NCI-H146 (cell line): ENCODE results near the gene MACC1.
"Not testable (repeated sequence)": the region's sequence is repeated elsewhere in the genome, so short reads cannot be mapped to it uniquely, and the experiment has no call there.

Source experiments
- DNase-seq: peaks from one replicate; lab custom pipeline; 2025; lab: John Stamatoyannopoulos, UW

Gene MACC1

DNA sequence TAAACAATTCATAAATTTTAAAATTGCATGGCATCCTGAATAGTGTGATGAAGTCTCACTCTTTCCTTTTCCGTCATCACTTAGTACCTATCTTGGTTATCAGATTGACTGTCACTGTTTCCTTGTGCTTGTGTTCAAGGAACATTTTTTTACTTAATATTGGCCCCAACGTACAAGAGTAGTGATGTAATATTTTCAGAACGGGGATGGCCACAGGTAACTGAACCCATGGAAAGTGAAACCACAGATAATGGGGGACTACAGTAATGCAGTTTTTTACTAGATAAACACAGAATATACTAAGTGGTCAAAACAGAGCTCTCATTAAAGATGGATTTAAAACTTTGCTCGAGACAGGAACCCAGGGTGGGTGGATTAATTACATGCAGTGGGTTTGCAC lies 85.4 kb downstream of the MACC1 start:
- DNase-seq = no peak

DNA sequence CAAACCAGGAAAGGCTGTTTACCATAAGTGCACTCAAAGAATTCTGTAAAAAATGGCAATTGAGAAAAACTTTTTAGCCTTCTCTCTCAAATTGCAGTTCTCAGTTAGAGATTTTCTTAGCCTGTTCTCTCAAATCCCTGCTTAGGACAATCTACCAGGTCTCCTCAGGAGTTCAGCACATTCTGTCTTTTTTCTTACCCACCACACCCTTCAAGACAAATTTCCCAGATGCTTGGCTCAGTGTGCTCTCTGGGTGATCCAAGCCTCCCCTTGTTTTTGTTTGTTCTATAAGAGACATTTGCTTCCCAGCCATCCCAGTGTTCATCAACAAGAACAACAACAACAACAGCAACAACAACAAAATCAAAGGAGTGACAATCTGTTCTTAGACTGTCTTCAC lies 87.3 kb downstream of the MACC1 start:
- no peak for DNase-seq

GRCh38 chr7:20128001-20128400 lies 89.2 kb downstream of the MACC1 start:
- no peak for DNase-seq

- not testable (repeated sequence) for DNase-seq
Observed at GRCh38 chr7:20126060-20126459, 91.1 kb downstream of the MACC1 start.

DNA sequence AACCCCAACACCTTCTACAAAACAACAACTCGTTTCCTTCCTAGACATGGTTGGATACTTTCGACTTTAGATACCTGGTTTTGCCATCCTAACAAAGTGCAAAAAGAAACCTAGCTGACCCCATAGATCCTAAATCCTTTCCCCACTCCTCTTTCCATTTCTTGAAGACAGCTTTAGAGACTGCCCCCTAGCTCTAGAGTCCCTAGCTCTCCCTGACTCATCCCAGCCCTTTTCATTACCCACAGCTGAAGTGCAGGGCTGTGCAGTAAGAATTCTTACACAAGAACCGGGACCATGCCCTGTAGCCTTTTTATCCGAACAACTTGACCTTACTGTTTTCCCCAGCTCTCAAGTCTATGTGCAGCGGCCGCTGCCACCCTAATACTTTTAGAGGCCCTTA lies 93.1 kb downstream of the MACC1 start:
- not testable (repeated sequence) for DNase-seq

DNA sequence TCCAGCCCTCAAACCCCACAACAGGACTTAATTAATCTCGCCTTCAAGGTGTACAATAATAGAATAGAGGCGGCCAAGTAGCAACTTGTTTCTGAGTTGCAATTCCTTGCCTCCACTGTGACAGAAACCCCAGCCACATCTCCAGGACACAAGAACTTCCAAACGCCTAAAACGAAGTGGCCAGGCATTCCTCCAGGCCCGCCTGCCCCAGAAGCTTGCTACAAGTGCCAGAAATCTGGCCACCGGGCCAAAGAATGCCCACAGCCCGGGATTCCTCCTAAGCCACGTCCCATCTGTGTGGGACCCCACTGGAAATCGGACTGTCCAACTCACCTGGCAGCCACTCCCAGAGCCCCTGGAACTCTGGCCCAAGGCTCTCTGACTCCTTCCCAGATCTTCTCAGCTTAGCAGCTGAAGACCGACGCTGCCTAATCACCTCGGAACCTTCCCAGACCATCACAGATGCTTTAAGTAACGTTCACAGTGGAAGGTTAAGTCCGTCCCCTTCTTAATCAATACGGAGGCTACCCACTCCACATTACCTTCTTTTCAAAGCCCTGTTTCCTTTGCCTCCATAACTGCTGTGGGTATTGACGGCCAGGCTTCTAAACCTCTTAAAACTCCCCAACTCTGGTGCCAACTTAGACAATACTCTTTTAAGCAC lies 94.4 kb downstream of the MACC1 start:
- not testable (repeated sequence) for DNase-seq

GRCh38 chr7:20122073-20122472 lies 95.1 kb downstream of the MACC1 start:
- no peak for DNase-seq

- no peak for DNase-seq
Observed at GRCh38 chr7:20121404-20121803, 95.8 kb downstream of the MACC1 start.

- DNase-seq = not testable (repeated sequence)
Observed at GRCh38 chr7:20120611-20121168, 96.5 kb downstream of the MACC1 start.

DNA sequence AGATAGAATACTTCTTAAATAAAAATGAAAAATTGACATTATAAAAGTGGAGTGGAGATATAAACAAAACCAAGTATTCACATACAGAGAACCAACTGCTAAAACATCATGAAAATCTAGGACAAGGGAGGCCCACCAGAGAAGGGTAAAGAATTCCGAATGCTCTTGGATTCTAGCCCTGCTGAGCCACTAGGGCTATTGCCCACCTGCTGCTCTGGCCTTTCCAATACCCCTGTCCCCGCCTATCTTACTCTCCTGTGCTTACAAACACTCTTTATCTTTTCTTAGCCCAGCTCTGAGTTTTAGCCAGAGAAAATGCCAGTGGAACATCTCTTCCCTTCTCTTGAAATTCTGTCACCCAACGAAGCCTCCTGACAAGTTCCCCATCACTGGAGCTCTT lies 100.3 kb downstream of the MACC1 start:
- no peak for DNase-seq

- no peak for DNase-seq
Observed at GRCh38 chr7:20114468-20114867, 102.7 kb downstream of the MACC1 start.

GRCh38 chr7:20113427-20114027 lies 103.7 kb downstream of the MACC1 start:
- no peak for DNase-seq

- DNase-seq = peak; percentile 62
Observed at GRCh38 chr7:20112696-20113095, 104.5 kb downstream of the MACC1 start.

GRCh38 chr7:20111821-20112542 lies 105.2 kb downstream of the MACC1 start:
- no peak for DNase-seq

DNA sequence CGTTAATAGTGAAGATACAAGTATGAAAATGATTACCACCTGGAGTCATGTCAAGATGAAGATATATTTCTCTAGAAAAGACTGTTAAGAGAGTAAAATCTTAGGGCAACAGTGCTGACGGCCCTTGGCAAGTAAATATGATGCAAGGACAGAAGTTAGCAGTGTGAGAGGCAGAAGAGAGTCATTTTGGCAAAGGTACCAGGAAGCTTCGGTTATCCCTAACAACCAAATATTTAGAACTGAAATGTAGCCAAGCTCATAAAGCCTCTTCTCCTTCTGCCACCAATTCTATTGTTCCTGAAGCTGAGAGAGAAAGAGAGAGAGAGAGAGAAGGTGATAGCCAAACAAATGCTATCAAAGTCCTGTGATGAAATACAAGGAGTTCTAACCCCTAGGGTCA lies 109.6 kb downstream of the MACC1 start:
- no peak for DNase-seq

DNA sequence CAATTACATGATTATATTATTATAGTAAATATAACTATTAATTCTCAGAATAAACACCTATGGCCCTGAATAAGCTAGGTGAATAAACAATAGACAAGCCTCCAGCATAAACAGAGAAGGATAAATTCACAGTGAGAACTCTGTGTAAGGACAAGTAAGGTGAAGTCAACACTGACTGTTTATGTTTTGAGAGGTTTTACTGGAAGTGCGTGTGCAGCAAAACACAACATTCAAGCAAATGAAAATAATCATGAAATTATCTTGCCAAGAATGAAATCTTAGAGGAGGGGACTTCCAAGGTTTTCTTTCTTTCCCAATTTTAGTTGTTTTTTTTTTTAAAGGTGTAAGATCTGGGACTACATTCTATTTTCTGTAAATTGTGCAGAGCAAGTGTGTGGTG lies 112.5 kb downstream of the MACC1 start:
- no peak for DNase-seq

DNA sequence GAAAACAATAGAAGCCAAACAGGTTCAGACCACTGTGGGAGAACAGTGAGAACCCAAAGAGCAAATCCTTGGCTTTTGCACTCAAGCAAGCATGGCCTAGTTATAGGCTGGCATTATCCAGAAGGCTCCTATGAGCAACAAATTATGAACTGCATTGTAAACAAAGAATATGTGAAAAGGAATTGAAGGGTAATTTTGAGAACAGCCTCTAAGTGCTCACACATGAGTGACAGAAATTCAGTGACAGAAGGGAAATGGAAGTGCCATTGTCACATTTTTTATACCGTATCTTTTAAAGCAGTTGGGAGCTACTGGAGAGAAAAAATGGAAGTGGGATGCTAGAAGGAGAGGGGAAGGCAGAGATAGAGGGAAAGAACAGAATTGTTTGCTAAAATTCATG lies 114.2 kb downstream of the MACC1 start:
- no peak for DNase-seq

GRCh38 chr7:20095862-20096261 lies 121.3 kb downstream of the MACC1 start:
- no peak for DNase-seq

DNA sequence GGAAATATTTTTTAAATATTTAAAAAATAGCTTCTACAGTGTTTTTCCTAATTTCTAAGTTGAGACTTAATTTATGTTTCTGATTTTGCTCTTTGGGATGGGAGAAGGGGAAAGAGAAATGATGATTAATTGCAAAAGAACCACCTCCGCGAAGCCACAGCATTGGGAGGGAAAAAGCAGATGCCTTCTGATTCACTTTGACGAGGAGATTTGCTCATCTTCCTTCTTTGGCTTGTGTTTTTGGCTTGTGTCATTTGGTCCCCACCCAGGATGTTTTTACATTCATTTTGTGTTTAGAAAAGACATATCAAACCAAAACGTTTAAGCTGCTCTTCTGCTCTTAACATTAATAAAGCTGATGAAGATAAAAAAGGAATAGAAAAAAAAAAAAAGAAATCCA lies 121.7 kb downstream of the MACC1 start:
- DNase-seq = no peak

GRCh38 chr7:20089431-20089830 lies 127.8 kb downstream of the MACC1 start:
- DNase-seq = no peak

GRCh38 chr7:20085086-20085485 lies 132.1 kb downstream of the MACC1 start:
- no peak for DNase-seq
